Thymus (tissue), 11 donors: Measurements from ENCODE around the gene IRX3. TPM values are rescaled to one million over a fixed set of nuclear protein-coding genes. Genes with fewer than 3 reads are reported as not detected.
A peak's percentile ranks its signal among the peaks of the same experiment; 100 is the strongest.

Source experiments
- DNase-seq, 9 donors: peaks; one replicate each; pipeline ENCODE4 v3.0.0-alpha.2; 2013; ENCODE audit warnings: low spot score in 9 of 9, low read depth in 6 of 9, missing footprints in 1 of 9
- H3K27ac ChIP-seq, 2 donors: one replicate each; pipeline ENCODE4 v1.5.1; 2013; ENCODE audit warnings: control low read depth in 1 of 2, low read depth in 1 of 2, low read length in 1 of 2, mild to moderate bottlenecking in 1 of 2, moderate library complexity in 1 of 2
- H3K27me3 ChIP-seq, 2 donors: one replicate each; pipeline ENCODE4 v1.5.1; 2013; ENCODE audit warnings: low read length in 1 of 2; ENCODE audit not compliant: control insufficient read depth in 2 of 2, insufficient read depth in 1 of 2
- H3K36me3 ChIP-seq, 2 donors: one replicate each; pipeline ENCODE4 v1.5.1; 2013; ENCODE audit warnings: low read length in 1 of 2, mild to moderate bottlenecking in 1 of 2, moderate library complexity in 1 of 2; ENCODE audit not compliant: control insufficient read depth in 2 of 2, insufficient read depth in 2 of 2
- H3K4me1 ChIP-seq, 2 donors: one replicate each; pipeline ENCODE4 v1.5.1; 2013; ENCODE audit warnings: low read length in 2 of 2; ENCODE audit not compliant: control insufficient read depth in 2 of 2, insufficient read depth in 2 of 2
- H3K4me3 ChIP-seq, 2 donors: one replicate each; pipeline ENCODE4 v1.5.1; 2013; ENCODE audit warnings: low read length in 2 of 2, control low read depth in 1 of 2, mild to moderate bottlenecking in 1 of 2
- H3K9me3 ChIP-seq, 2 donors: one replicate each; pipeline ENCODE4 v1.5.1; 2013; ENCODE audit warnings: low read length in 1 of 2, mild to moderate bottlenecking in 1 of 2; ENCODE audit not compliant: control insufficient read depth in 2 of 2, insufficient read depth in 1 of 2
- WGBS: extraction: QIAGEN DNeasy Blood & Tissue Kit; methylation state at CpG from one replicate; pipeline ENCODE4 v1.1.7; 2013; 5-methylcytosine and 5-hydroxymethylcytosine counted together
- polyA plus RNA-seq: library from polyadenylated mRNA; stranded (reverse); fragments of 200-250 nt; gene quantifications from one replicate; pipeline ENCODE4 v1.2.3, GENCODE V29; 2013
- total RNA-seq: library from RNA; stranded (reverse); fragments of 120-200 nt; gene quantifications from one replicate; pipeline ENCODE4 v1.2.4, GENCODE V29; 2013
- donor health status: healthy.

IRX3 gene
- total and polyA plus RNA-seq, 2 donors = 0.85 to 4.3 TPM

GRCh38 chr16:54287131-54288029 lies 793 bp upstream of the IRX3 start:
- DNase-seq = no peak
- peaks cover 0 to 7% of the 10 kb centered on the region in 2 donors for H3K9me3 ChIP-seq
- H3K27me3 ChIP-seq = peaks cover 97 to 99% of the 10 kb centered on the region in 2 donors
- peak overlapping the region in 1 of 2 donors; percentile 18 for H3K27ac ChIP-seq
- peaks cover 0 to 25% of the 10 kb centered on the region in 2 donors for H3K4me1 ChIP-seq
- H3K4me3 ChIP-seq = no peak overlapping the region
- no peaks in the 10 kb centered on the region for H3K36me3 ChIP-seq
- WGBS = 5% methylated on average over 61 of the region's 61 CpGs

GRCh38 chr16:54286090-54286365 lies 559 bp downstream of the IRX3 start:
- WGBS = 1% methylated on average over 42 of the region's 43 CpGs
- Histone ChIP-seq H3K9me3 (peaks cover 0 to 12% of the 10 kb centered on the region in 2 donors), H3K4me3 (peak overlapping the region; percentile 16 to 34), H3K27ac (no peak overlapping the region), H3K27me3 (peaks cover 98 to 99% of the 10 kb centered on the region in 2 donors), H3K4me1 (peaks cover 0 to 34% of the 10 kb centered on the region in 2 donors), H3K36me3 (no peaks in the 10 kb centered on the region)
- DNase-seq = no peak

- H3K9me3 ChIP-seq = peaks cover 0 to 12% of the 10 kb centered on the region in 2 donors
- H3K4me1 ChIP-seq = peaks cover 0 to 34% of the 10 kb centered on the region in 2 donors
- DNase-seq = no peak
- peaks cover 95 to 99% of the 10 kb centered on the region in 2 donors for H3K27me3 ChIP-seq
- peak overlapping the region in 1 of 2 donors; percentile 34 for H3K4me3 ChIP-seq
- no peak overlapping the region for H3K27ac ChIP-seq
- WGBS = 2% methylated on average over 77 of the region's 77 CpGs
- H3K36me3 ChIP-seq = no peaks in the 10 kb centered on the region
Measured at GRCh38 chr16:54285414-54286089, 1.0 kb downstream of the IRX3 start.

GRCh38 chr16:54284931-54285413 lies 1.6 kb downstream of the IRX3 start:
- Histone ChIP-seq H3K4me1 (peaks cover 0 to 34% of the 10 kb centered on the region in 2 donors), H3K27me3 (peaks cover 93 to 98% of the 10 kb centered on the region in 2 donors), H3K4me3 (no peak overlapping the region), H3K9me3 (peaks cover 0 to 12% of the 10 kb centered on the region in 2 donors), H3K36me3 (no peaks in the 10 kb centered on the region), H3K27ac (peak overlapping the region in 1 of 2 donors; percentile 18)
- WGBS = 7% methylated on average over 42 of the region's 42 CpGs
- DNase-seq = no peak

- peak overlapping the region in 1 of 2 donors; percentile 12 for H3K4me3 ChIP-seq
- peaks cover 95 to 97% of the 10 kb centered on the region in 2 donors for H3K27me3 ChIP-seq
- no peak overlapping the region for H3K27ac ChIP-seq
- no peaks in the 10 kb centered on the region for H3K36me3 ChIP-seq
- peaks cover 0 to 34% of the 10 kb centered on the region in 2 donors for H3K4me1 ChIP-seq
- H3K9me3 ChIP-seq = peaks cover 0 to 12% of the 10 kb centered on the region in 2 donors
- DNase-seq = no peak
- WGBS = 3% methylated on average over 73 of the region's 73 CpGs
Measured at GRCh38 chr16:54284319-54284930, 2.2 kb downstream of the IRX3 start.

- H3K4me1 ChIP-seq = peaks cover 0 to 35% of the 10 kb centered on the region in 2 donors
- 9% methylated on average over 31 of the region's 31 CpGs for WGBS
- DNase-seq = no peak
- H3K27me3 ChIP-seq = peaks cover 89 to 91% of the 10 kb centered on the region in 2 donors
- no peak overlapping the region for H3K27ac ChIP-seq
- no peak overlapping the region for H3K4me3 ChIP-seq
- H3K9me3 ChIP-seq = peaks cover 0 to 12% of the 10 kb centered on the region in 2 donors
- H3K36me3 ChIP-seq = no peaks in the 10 kb centered on the region
Measured at GRCh38 chr16:54283725-54284318, 2.8 kb downstream of the IRX3 start.

GRCh38 chr16:54282928-54283724 lies 3.5 kb downstream of the IRX3 start:
- WGBS = 8% methylated on average over 37 of the region's 37 CpGs
- Histone ChIP-seq H3K27ac (no peak overlapping the region), H3K4me3 (no peak overlapping the region), H3K27me3 (peaks cover 82 to 84% of the 10 kb centered on the region in 2 donors), H3K36me3 (no peaks in the 10 kb centered on the region), H3K9me3 (peaks cover 0 to 12% of the 10 kb centered on the region in 2 donors), H3K4me1 (peaks cover 0 to 42% of the 10 kb centered on the region in 2 donors)
- no peak for DNase-seq

- 3% methylated on average over 42 of the region's 42 CpGs for WGBS
- DNase-seq = peak in 6 of 9 donors; percentile 33 to 72 (median 53)
Measured at GRCh38 chr16:54282202-54282927, 4.2 kb downstream of the IRX3 start.

More at GRCh38 chr16:54282202-54282927, 4.2 kb downstream of the IRX3 start:
- Histone ChIP-seq H3K9me3 (peaks cover 0 to 12% of the 10 kb centered on the region in 2 donors), H3K4me3 (no peak overlapping the region), H3K36me3 (no peaks in the 10 kb centered on the region), H3K4me1 (peaks cover 0 to 42% of the 10 kb centered on the region in 2 donors), H3K27me3 (peaks cover 74 to 76% of the 10 kb centered on the region in 2 donors), H3K27ac (no peak overlapping the region)
